PC-3 (cell line): ENCODE measurements around the gene PLCL2. TPM values are rescaled to one million over a fixed set of nuclear protein-coding genes. Genes with fewer than 3 reads are reported as not detected.

ENCODE experiments used
- ATAC-seq: fragments of 200-7000 bp; cut with Tn5 transposase; 2 replicates; pipeline ENCODE4 v1.9.1; 2020; ENCODE audit warnings: mild to moderate bottlenecking, moderate library complexity
- BruUV-seq: library from RNA; stranded (reverse); fragments of 400-500 nt; replicated peaks from 2 replicates; lab custom pipeline; 2021; lab: Mats Ljungman, UMichigan
- CTCF ChIA-PET: fragments of 300-600 bp; sonication (Branson Sonifier 250); formaldehyde crosslinking; loops from one replicate; lab custom pipeline; 2022; ENCODE audit warnings: antibody characterized with exemption; lab: Charles Lee
- POLR2A ChIA-PET: fragments of 300-600 bp; sonication (Branson Sonifier 250); formaldehyde crosslinking; loops from one replicate; lab custom pipeline; 2022; ENCODE audit warnings: antibody characterized with exemption; ENCODE audit not compliant: unreplicated experiment; lab: Charles Lee
- DNase-seq: peaks from one replicate; pipeline ENCODE4 v3.0.0-alpha.2; 2015
- H2AFZ ChIP-seq: fragments of 300-600 bp; sonication (generic); 2 replicates; pipeline ENCODE4 v1.6.0; 2016; ENCODE audit warnings: antibody characterized with exemption, low read length
- H3F3A ChIP-seq: fragments of 300-600 bp; sonication (generic); one replicate; pipeline ENCODE4 v1.6.0; 2017; ENCODE audit warnings: antibody characterized with exemption, low read length, control low read depth, mild to moderate bottlenecking; ENCODE audit not compliant: unreplicated experiment
- H3K27ac ChIP-seq: fragments of 300-600 bp; sonication (generic); 2 replicates; pipeline ENCODE4 v1.5.1; 2016; ENCODE audit warnings: mild to moderate bottlenecking, low read length
- H3K27me3 ChIP-seq: fragments of 300-600 bp; sonication (generic); 2 replicates; pipeline ENCODE4 v1.6.1; 2016; ENCODE audit warnings: low read length, mixed read lengths
- H3K36me3 ChIP-seq: fragments of 300-600 bp; sonication (generic); 2 replicates; pipeline ENCODE4 v1.6.1; 2016; ENCODE audit warnings: low read depth, mixed run types, low read length, mixed read lengths
- H3K4me1 ChIP-seq: fragments of 300-600 bp; sonication (generic); 2 replicates; pipeline ENCODE4 v1.5.1; 2016; ENCODE audit warnings: low read length; ENCODE audit not compliant: insufficient read depth
- H3K4me2 ChIP-seq: fragments of 300-600 bp; sonication (generic); 2 replicates; pipeline ENCODE4 v1.6.0; 2016; ENCODE audit warnings: low read length
- H3K4me3 ChIP-seq: fragments of 300-600 bp; sonication (generic); 2 replicates; pipeline ENCODE4 v1.5.1; 2016; ENCODE audit warnings: mild to moderate bottlenecking, low read length, mixed read lengths
- H3K79me2 ChIP-seq: fragments of 300-600 bp; sonication (generic); 2 replicates; pipeline ENCODE4 v1.6.1; 2017; ENCODE audit warnings: low read length, mixed read lengths
- H3K9ac ChIP-seq: fragments of 300-600 bp; sonication (generic); 2 replicates; pipeline ENCODE4 v1.6.0; 2016; ENCODE audit warnings: mild to moderate bottlenecking, low read length
- H3K9me2 ChIP-seq: fragments of 300-600 bp; sonication (generic); replicated peaks from 2 replicates; pipeline ENCODE4 v1.6.1; 2016; ENCODE audit warnings: mixed run types, low read length, mixed read lengths
- H3K9me3 ChIP-seq: fragments of 300-600 bp; sonication (generic); 2 replicates; pipeline ENCODE4 v1.6.1; 2016; ENCODE audit warnings: low read length, mixed read lengths
- H4K20me1 ChIP-seq: fragments of 300-600 bp; sonication (generic); 2 replicates; pipeline ENCODE4 v1.6.1; 2016; ENCODE audit warnings: low read length, mixed read lengths
- EZH2 ChIP-seq: fragments of 300-600 bp; sonication (generic); IDR thresholded peaks from one replicate; pipeline ENCODE4 v1.6.1; 2017; ENCODE audit warnings: antibody characterized with exemption, mild to moderate bottlenecking, low read length; ENCODE audit not compliant: unreplicated experiment
- EZH2phosphoT487 ChIP-seq: fragments of 300-600 bp; sonication (generic); IDR thresholded peaks from 2 replicates; pipeline ENCODE4 v1.6.1; 2018; ENCODE audit warnings: mild to moderate bottlenecking, antibody characterized with exemption, low read length, borderline replicate concordance
- intact Hi-C: fragments of 100-400 bp; cut with micrococcal nuclease; formaldehyde crosslinking; loops from 2 replicates; pipeline ENCODE4 v1.9.0; 2023
- total RNA-seq: library from RNA; depleted of rRNA; stranded (reverse); fragments of >200 nt; gene quantifications from 2 replicates; pipeline ENCODE4 v1.2.3, GENCODE V29; 2014
- TF ChIP-seq, protein P1 (sequence below): fragments of 300-600 bp; sonication (generic); conservative IDR thresholded peaks from 2 replicates; pipeline ENCODE4 v1.5.1; 2017; ENCODE audit warnings: antibody characterized with exemption, low read depth, mild to moderate bottlenecking, low read length

Gene PLCL2
- total RNA-seq, 1 experiment from 2014 or later: 9.8 TPM

DNA sequence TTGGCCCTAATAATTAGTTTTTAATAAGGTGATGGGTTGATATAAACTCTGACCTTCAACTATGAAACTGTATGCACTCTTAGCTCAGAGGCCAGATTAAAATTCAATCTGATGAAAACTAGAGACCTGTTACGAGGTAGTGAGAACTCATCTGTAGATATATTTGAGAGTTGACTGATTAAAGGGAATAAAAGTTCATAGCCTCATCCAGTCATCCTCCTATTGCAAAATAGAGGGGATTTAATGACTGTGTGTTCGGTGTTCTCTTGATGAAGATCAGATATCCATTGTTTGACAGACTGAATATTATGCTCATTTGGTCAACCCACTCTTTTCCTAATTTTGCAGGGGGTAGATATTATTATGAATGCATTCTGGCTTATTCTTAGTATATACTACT lies 23.3 kb upstream of the PLCL2 start:
- H3K79me2 ChIP-seq: no peaks in the 10 kb centered on the region
- TF ChIP-seq EZH2phosphoT487 (no peak), EZH2 (no peak)
- TF ChIP-seq, protein P1, sequence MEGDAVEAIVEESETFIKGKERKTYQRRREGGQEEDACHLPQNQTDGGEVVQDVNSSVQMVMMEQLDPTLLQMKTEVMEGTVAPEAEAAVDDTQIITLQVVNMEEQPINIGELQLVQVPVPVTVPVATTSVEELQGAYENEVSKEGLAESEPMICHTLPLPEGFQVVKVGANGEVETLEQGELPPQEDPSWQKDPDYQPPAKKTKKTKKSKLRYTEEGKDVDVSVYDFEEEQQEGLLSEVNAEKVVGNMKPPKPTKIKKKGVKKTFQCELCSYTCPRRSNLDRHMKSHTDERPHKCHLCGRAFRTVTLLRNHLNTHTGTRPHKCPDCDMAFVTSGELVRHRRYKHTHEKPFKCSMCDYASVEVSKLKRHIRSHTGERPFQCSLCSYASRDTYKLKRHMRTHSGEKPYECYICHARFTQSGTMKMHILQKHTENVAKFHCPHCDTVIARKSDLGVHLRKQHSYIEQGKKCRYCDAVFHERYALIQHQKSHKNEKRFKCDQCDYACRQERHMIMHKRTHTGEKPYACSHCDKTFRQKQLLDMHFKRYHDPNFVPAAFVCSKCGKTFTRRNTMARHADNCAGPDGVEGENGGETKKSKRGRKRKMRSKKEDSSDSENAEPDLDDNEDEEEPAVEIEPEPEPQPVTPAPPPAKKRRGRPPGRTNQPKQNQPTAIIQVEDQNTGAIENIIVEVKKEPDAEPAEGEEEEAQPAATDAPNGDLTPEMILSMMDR: no peak
- H3K27ac ChIP-seq: no peak overlapping the region
- H4K20me1 ChIP-seq: no peaks in the 10 kb centered on the region
- H3K9me2 ChIP-seq: no peaks in the 10 kb centered on the region
- DNase-seq (no peak), ATAC-seq (no peak)
- no peaks in the 10 kb centered on the region for H3K9me3 ChIP-seq
- intact Hi-C loops: no loop called here
- H3K4me3 ChIP-seq: no peak overlapping the region
- H2AFZ ChIP-seq: no peak overlapping the region
- BruUV-seq: no TSS peak
- ChIA-PET CTCF (no interaction called here), POLR2A (no interaction called here)
- no peaks in the 10 kb centered on the region for H3K36me3 ChIP-seq
- H3K9ac ChIP-seq: no peak overlapping the region
- no peak overlapping the region for H3K4me2 ChIP-seq
- peaks cover 24% of the 10 kb centered on the region for H3K4me1 ChIP-seq
- peaks cover 9% of the 10 kb centered on the region for H3F3A ChIP-seq
- H3K27me3 ChIP-seq: no peaks in the 10 kb centered on the region

DNA sequence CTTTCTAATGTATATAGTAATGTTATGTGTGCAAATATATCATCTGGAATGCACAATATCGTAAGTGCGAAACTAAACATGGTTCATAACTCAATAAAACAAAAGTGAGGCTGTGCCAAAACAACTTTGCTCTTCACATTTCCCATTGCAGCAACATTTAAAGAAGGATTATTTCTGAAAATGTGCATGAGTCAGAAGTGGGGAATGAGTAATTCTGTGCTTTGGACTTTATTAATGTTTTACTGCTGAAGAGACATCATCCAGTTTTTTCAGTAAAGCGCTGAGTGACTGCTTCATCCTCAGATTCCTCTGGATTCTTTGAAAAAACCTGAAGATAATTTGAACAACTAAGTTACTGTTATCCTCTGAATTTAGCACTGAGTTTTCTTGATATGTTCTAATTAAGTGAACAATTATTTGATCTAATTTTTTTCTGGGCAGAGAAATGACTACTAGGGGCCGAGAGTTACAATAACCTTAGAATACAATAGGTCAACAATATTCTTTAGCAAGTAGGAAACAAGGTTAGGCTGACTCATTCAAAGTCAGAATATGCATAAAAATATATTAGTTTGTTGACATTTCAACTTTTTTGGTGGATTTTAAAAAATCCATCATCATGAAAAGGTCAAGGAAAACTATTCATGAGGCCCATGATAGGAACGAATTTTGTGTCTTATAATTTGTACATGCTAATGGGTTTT lies 20.0 kb upstream of the PLCL2 start:
- Histone ChIP-seq H3K4me2 (peak overlapping the region; percentile 55), H4K20me1 (no peaks in the 10 kb centered on the region), H3K9me3 (no peaks in the 10 kb centered on the region), H3K27me3 (no peaks in the 10 kb centered on the region), H2AFZ (no peak overlapping the region), H3F3A (peaks cover 9% of the 10 kb centered on the region), H3K4me1 (peaks cover 24% of the 10 kb centered on the region), H3K9ac (no peak overlapping the region; the same call in 1 of the 2 replicates), H3K27ac (peak overlapping the region; percentile 59), H3K36me3 (no peaks in the 10 kb centered on the region), H3K79me2 (no peaks in the 10 kb centered on the region), H3K9me2 (no peaks in the 10 kb centered on the region), H3K4me3 (peak overlapping the region; percentile 27; the same call in 1 of the 2 replicates)
- CTCF ChIA-PET: no interaction called here
- ATAC-seq: peak; percentile 91
- DNase-seq: peak; percentile 89
- intact Hi-C loops: no loop called here
- POLR2A ChIA-PET: no interaction called here
- no peak for TF ChIP-seq EZH2phosphoT487
- no peak for TF ChIP-seq EZH2
- TF ChIP-seq, protein P1: no peak
- BruUV-seq: no TSS peak

DNA sequence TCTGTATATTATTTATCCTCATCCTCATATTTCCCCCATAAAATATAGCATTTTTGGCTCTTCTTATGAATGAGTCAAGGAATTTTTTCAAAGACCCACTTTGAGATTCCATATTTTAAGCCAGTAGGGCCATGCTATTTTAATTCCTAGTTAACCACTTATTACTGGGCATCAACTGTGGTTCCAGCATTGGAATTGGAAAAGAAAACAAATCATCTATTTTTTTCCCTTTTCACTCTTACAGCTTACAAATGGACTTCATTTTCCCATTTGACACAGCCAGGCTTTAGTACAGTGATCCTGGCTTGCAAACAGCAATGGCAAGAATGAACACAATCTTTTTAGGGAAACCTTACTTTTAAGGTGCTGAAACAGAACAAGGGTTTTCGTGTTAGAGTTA lies 19.4 kb upstream of the PLCL2 start:
- peak overlapping the region; percentile 27; the same call in 1 of the 2 replicates for H3K4me3 ChIP-seq
- DNase-seq: peak; percentile 18
- H2AFZ ChIP-seq: no peak overlapping the region
- no peaks in the 10 kb centered on the region for H3K36me3 ChIP-seq
- intact Hi-C loops: no loop called here
- BruUV-seq: no TSS peak
- H3K9ac ChIP-seq: no peak overlapping the region; the same call in 1 of the 2 replicates
- peaks cover 9% of the 10 kb centered on the region for H3F3A ChIP-seq
- H3K27me3 ChIP-seq: no peaks in the 10 kb centered on the region
- peak; percentile 7 for ATAC-seq
- no peaks in the 10 kb centered on the region for H4K20me1 ChIP-seq
- peaks cover 24% of the 10 kb centered on the region for H3K4me1 ChIP-seq
- no peaks in the 10 kb centered on the region for H3K9me3 ChIP-seq
- H3K79me2 ChIP-seq: no peaks in the 10 kb centered on the region
- ChIA-PET POLR2A (no interaction called here), CTCF (no interaction called here)
- TF ChIP-seq, protein P1: no peak
- no peak for TF ChIP-seq EZH2phosphoT487
- TF ChIP-seq EZH2: no peak
- H3K27ac ChIP-seq: peak overlapping the region; percentile 59
- H3K9me2 ChIP-seq: no peaks in the 10 kb centered on the region
- H3K4me2 ChIP-seq: peak overlapping the region; percentile 55
